ENCODE measurements around the gene RICTOR.

The RICTOR gene

GRCh38 chr5:38968665-38969064 is 105.5 kb downstream of the RICTOR start:
- DNase-seq (ENCODE audit: low read depth): no peak
- H3K4me3 ChIP-seq (ENCODE audit: low read depth, low read length): no peak overlapping the region

- DNase-seq (ENCODE audit: low read depth): no peak
Observed at GRCh38 chr5:38961691-38962090, 112.5 kb downstream of the RICTOR start.

GRCh38 chr5:38953426-38954012 is 120.7 kb downstream of the RICTOR start:
- no peak overlapping the region for H3K4me3 ChIP-seq (ENCODE audit: low read depth, low read length)
- no peak for DNase-seq (ENCODE audit: low read depth)

More at GRCh38 chr5:38961691-38962090, 112.5 kb downstream of the RICTOR start:
- no peak overlapping the region for H3K4me3 ChIP-seq (ENCODE audit: low read depth, low read length)

GRCh38 chr5:38948501-38948900 is 125.7 kb downstream of the RICTOR start:
- no peak overlapping the region for H3K4me3 ChIP-seq (ENCODE audit: low read depth, low read length)
- peak; percentile 36 for DNase-seq (ENCODE audit: low read depth)

GRCh38 chr5:38944282-38944681 is 129.9 kb downstream of the RICTOR start:
- no peak for DNase-seq (ENCODE audit: low read depth)
- no peak overlapping the region for H3K4me3 ChIP-seq (ENCODE audit: low read depth, low read length)

- no peak for DNase-seq (ENCODE audit: low read depth)
- H3K4me3 ChIP-seq (ENCODE audit: low read depth, low read length): no peak overlapping the region
Observed at GRCh38 chr5:38941912-38942311, 132.3 kb downstream of the RICTOR start.

- DNase-seq (ENCODE audit: low read depth): no peak
Observed at GRCh38 chr5:38940230-38940858, 133.9 kb downstream of the RICTOR start.

GRCh38 chr5:38938973-38939372 is 135.2 kb downstream of the RICTOR start:
- H3K4me3 ChIP-seq (ENCODE audit: low read depth, low read length): no peak overlapping the region
- DNase-seq (ENCODE audit: low read depth): no peak

More at GRCh38 chr5:38940230-38940858, 133.9 kb downstream of the RICTOR start:
- no peak overlapping the region for H3K4me3 ChIP-seq (ENCODE audit: low read depth, low read length)

GRCh38 chr5:38938424-38938823 is 135.8 kb downstream of the RICTOR start:
- DNase-seq (ENCODE audit: low read depth): no peak
- no peak overlapping the region for H3K4me3 ChIP-seq (ENCODE audit: low read depth, low read length)

GRCh38 chr5:38936269-38936668 is 137.9 kb downstream of the RICTOR start:
- DNase-seq (ENCODE audit: low read depth): no peak
- no peak overlapping the region for H3K4me3 ChIP-seq (ENCODE audit: low read depth, low read length)

GRCh38 chr5:38935437-38935836 is 138.8 kb downstream of the RICTOR start:
- no peak overlapping the region for H3K4me3 ChIP-seq (ENCODE audit: low read depth, low read length)
- DNase-seq (ENCODE audit: low read depth): no peak

GRCh38 chr5:38932854-38933408 is 141.3 kb downstream of the RICTOR start:
- H3K4me3 ChIP-seq (ENCODE audit: low read depth, low read length): no peak overlapping the region
- DNase-seq (ENCODE audit: low read depth): no peak

- no peak for DNase-seq (ENCODE audit: low read depth)
- no peak overlapping the region for H3K4me3 ChIP-seq (ENCODE audit: low read depth, low read length)
Observed at GRCh38 chr5:38931731-38932130, 142.5 kb downstream of the RICTOR start.

- H3K4me3 ChIP-seq (ENCODE audit: low read depth, low read length): no peak overlapping the region
- no peak for DNase-seq (ENCODE audit: low read depth)
Observed at GRCh38 chr5:38929838-38930237, 144.4 kb downstream of the RICTOR start.

GRCh38 chr5:38927470-38927869 is 146.7 kb downstream of the RICTOR start:
- DNase-seq (ENCODE audit: low read depth): no peak
- H3K4me3 ChIP-seq (ENCODE audit: low read depth, low read length): no peak overlapping the region

- DNase-seq (ENCODE audit: low read depth): no peak
Observed at GRCh38 chr5:38926121-38926520, 148.1 kb downstream of the RICTOR start.

GRCh38 chr5:38925154-38925925 is 148.9 kb downstream of the RICTOR start:
- peak; percentile 43 for DNase-seq (ENCODE audit: low read depth)
- no peak overlapping the region for H3K4me3 ChIP-seq (ENCODE audit: low read depth, low read length)

More at GRCh38 chr5:38926121-38926520, 148.1 kb downstream of the RICTOR start:
- H3K4me3 ChIP-seq (ENCODE audit: low read depth, low read length): no peak overlapping the region

GRCh38 chr5:38923661-38924451 is 150.3 kb downstream of the RICTOR start:
- peak; percentile 54 for DNase-seq (ENCODE audit: low read depth)
- H3K4me3 ChIP-seq (ENCODE audit: low read depth, low read length): no peak overlapping the region

GRCh38 chr5:38922199-38922598 is 152.0 kb downstream of the RICTOR start:
- no peak overlapping the region for H3K4me3 ChIP-seq (ENCODE audit: low read depth, low read length)
- no peak for DNase-seq (ENCODE audit: low read depth)

All from skeletal muscle cell (primary cell).